ENCODE measurements around the gene TUBD1.
A peak's percentile ranks its signal among the peaks of the same experiment; 100 is the strongest.

DNA sequence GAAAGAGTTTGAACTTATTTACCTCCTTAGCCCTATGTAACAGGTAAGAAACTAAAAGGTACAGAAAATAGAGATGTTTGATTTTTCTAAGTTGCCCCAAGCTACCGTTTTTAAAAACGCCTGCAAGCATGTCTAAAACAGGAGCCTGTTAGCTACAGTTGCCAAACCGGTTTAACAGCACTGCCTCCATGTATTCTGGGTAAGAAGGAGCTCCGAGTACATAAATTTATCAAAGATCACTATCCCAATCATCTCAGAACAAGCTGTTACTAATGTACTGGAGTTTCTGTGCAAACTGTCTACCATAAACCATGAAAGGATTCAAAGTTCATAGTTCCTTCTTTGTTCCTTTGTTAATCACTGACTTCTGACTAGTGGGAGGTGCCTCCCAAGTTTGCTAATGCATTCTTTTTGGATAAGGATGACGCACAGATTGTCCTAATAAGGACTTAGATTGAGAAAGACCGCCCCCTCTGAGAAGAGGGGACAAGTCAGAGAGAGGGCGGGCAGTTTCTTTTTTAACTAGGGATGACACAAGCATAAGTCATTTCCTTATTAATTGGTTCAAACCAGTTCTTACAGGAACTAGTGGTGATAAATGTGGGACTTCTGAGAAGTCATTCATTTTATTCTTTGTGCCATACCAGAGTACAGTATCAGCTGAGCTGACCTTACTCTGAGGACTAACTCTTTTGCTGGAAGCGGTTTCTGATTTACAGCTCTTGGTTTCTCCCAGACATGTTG, 55.3 kb downstream of the TUBD1 start:
- TF ChIP-seq, protein P1, sequence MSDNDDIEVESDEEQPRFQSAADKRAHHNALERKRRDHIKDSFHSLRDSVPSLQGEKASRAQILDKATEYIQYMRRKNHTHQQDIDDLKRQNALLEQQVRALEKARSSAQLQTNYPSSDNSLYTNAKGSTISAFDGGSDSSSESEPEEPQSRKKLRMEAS (IDR thresholded peaks at IDR 0.05): peak; percentile 63
- TF ChIP-seq YY1 (IDR thresholded peaks at IDR 0.05): peak; percentile 96
- TF ChIP-seq, protein P2, sequence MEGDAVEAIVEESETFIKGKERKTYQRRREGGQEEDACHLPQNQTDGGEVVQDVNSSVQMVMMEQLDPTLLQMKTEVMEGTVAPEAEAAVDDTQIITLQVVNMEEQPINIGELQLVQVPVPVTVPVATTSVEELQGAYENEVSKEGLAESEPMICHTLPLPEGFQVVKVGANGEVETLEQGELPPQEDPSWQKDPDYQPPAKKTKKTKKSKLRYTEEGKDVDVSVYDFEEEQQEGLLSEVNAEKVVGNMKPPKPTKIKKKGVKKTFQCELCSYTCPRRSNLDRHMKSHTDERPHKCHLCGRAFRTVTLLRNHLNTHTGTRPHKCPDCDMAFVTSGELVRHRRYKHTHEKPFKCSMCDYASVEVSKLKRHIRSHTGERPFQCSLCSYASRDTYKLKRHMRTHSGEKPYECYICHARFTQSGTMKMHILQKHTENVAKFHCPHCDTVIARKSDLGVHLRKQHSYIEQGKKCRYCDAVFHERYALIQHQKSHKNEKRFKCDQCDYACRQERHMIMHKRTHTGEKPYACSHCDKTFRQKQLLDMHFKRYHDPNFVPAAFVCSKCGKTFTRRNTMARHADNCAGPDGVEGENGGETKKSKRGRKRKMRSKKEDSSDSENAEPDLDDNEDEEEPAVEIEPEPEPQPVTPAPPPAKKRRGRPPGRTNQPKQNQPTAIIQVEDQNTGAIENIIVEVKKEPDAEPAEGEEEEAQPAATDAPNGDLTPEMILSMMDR (IDR thresholded peaks at IDR 0.05; ENCODE audit: low read depth, low read length, missing input control): no peak
- peak; percentile 99 for TF ChIP-seq TAF1 (conservative IDR thresholded peaks at IDR 0.05)
- peak; percentile 70 for TF ChIP-seq EGR1 (IDR thresholded peaks at IDR 0.05; ENCODE audit: low read depth in 2 of 2)
- peak; percentile 92 to 94 for TF ChIP-seq RXRA (IDR thresholded peaks at IDR 0.05)
- peak; percentile 50 to 53 for TF ChIP-seq RAD21 (IDR thresholded peaks at IDR 0.05)
- TF ChIP-seq, protein P3, sequence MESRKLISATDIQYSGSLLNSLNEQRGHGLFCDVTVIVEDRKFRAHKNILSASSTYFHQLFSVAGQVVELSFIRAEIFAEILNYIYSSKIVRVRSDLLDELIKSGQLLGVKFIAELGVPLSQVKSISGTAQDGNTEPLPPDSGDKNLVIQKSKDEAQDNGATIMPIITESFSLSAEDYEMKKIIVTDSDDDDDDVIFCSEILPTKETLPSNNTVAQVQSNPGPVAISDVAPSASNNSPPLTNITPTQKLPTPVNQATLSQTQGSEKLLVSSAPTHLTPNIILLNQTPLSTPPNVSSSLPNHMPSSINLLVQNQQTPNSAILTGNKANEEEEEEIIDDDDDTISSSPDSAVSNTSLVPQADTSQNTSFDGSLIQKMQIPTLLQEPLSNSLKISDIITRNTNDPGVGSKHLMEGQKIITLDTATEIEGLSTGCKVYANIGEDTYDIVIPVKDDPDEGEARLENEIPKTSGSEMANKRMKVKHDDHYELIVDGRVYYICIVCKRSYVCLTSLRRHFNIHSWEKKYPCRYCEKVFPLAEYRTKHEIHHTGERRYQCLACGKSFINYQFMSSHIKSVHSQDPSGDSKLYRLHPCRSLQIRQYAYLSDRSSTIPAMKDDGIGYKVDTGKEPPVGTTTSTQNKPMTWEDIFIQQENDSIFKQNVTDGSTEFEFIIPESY (IDR thresholded peaks at IDR 0.05): peak; percentile 91

Measured in liver (tissue), 3 donors.